Measurements from ENCODE around the gene NPVF. TPM values are rescaled to one million over a fixed set of nuclear protein-coding genes. Genes with fewer than 3 reads are reported as not detected.

NPVF gene, protein sequence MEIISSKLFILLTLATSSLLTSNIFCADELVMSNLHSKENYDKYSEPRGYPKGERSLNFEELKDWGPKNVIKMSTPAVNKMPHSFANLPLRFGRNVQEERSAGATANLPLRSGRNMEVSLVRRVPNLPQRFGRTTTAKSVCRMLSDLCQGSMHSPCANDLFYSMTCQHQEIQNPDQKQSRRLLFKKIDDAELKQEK
- total RNA-seq: not detected in 2 replicates

DNA sequence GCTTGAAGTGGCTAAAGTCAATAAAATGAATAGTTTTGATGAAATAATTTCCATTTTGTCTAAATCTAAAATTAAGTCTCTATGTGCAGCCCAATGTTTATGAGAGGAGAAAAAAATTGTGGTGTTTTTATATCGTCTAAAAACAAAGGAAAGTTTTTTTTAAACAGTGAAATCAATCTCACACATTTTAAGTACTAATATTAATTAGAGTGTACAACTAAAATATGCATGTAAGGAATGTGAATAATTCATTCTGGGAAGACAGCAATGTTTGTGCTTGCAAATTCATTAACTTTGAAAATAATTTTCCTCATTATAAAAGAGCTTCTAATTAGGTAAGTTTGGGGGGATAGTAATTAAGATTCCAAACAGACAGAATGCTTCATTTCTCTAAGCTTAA, at the start of gene NPVF:
NPVF (minus strand) TSS at position 101 of the 400 bp plus-strand sequence; CDS start at position 54, 47 bp downstream.

Small RNA genes within 50 kb of the gene (small RNA-seq; reads per million reads assigned to genes)
- not detected for gene RF00012

Other genes starting within 250 kb of the NPVF start
- gene OSBPL3, start 248.3 kb downstream of the NPVF start, total RNA-seq: 16.3 and 23.5 TPM in 2 replicates
- gene CYCS, start 103.2 kb downstream of the NPVF start, total RNA-seq: 34.7 and 51.4 TPM in 2 replicates

Measured in articular chondrocyte of knee joint (primary cell).